Omental fat pad (tissue), 4 donors: ENCODE measurements around the gene G6PC3. TPM values are rescaled to one million over a fixed set of nuclear protein-coding genes. Genes with fewer than 3 reads are reported as not detected.
A peak's percentile ranks its signal among the peaks of the same experiment; 100 is the strongest.

Experiments used
- ATAC-seq: fragments of 150-250 bp; one replicate; pipeline ENCODE4 v1.9.1; 2016; ENCODE audit warnings: mild to moderate bottlenecking, moderate library complexity; ENCODE audit not compliant: low FRiP score
- DNase-seq: peaks from one replicate; pipeline ENCODE4 v3.0.0-alpha.2; 2019; ENCODE audit warnings: low spot score
- CTCF ChIP-seq, 3 donors: fragments of 450-650 bp; IDR thresholded peaks; one replicate each; pipeline ENCODE4 v1.5.1; 2016 to 2017; ENCODE audit warnings: antibody characterized with exemption in 3 of 3, mild to moderate bottlenecking in 3 of 3, moderate library complexity in 2 of 3
- small RNA-seq: library from RNA; depleted of rRNA; stranded (forward); fragments of <200 nt; gene quantifications from one replicate; pipeline ENCODE3, GENCODE V24; 2016
- total RNA-seq, 4 donors: library from RNA; depleted of rRNA; stranded (reverse); fragments of >200 nt; gene quantifications; one replicate each; pipeline ENCODE4 v1.1.0, GENCODE V29; 2016

G6PC3 gene
- total RNA-seq, 4 donors from 2014 or later: 30.1 to 58.3 (median 39.0) TPM

GRCh38 chr17:44120851-44121605 lies 50.5 kb downstream of the G6PC3 start:
- TF ChIP-seq CTCF (IDR thresholded peaks at IDR 0.05): no peak
- ATAC-seq (no peak), DNase-seq (no peak)

- no peak for ATAC-seq
- no peak for TF ChIP-seq CTCF (IDR thresholded peaks at IDR 0.05)
- no peak for DNase-seq
These were observed 51.7 kb downstream of the G6PC3 start for GRCh38 chr17:44121997-44122815.

GRCh38 chr17:44122816-44123355 lies 52.4 kb downstream of the G6PC3 start:
- no peak for ATAC-seq
- TF ChIP-seq CTCF (IDR thresholded peaks at IDR 0.05): no peak
- no peak for DNase-seq

- DNase-seq: peak; percentile 87
- peak; percentile 98 for ATAC-seq
- peak in 1 of 3 donors; percentile 9 for TF ChIP-seq CTCF (IDR thresholded peaks at IDR 0.05)
These were observed 53.0 kb downstream of the G6PC3 start, which contains the start of gene HDAC5 for GRCh38 chr17:44123356-44124117. Gene HDAC5 (minus strand): TSS chr17:44123641. CDS start chr17:44117515, 6,126 bp downstream.

- no peak for TF ChIP-seq CTCF (IDR thresholded peaks at IDR 0.05)
These were observed 53.5 kb downstream of the G6PC3 start for GRCh38 chr17:44124118-44124438.

More at GRCh38 chr17:44124118-44124438, 53.5 kb downstream of the G6PC3 start:
- no peak for ATAC-seq
- no peak for DNase-seq

Small RNA genes within 50 kb of the gene (small RNA-seq; reads per million reads assigned to genes)
- gene RF00012: not detected

Other genes starting within 250 kb of the G6PC3 start
- gene MPP3, start 237.6 kb upstream of the G6PC3 start, total RNA-seq: 10 to 100 TPM; 13.2 to 27.9 (median 24.0) TPM
- 100 to 1,000 TPM in 2 of 4 donors, 10 to 100 TPM in 2; 35.2 to 382 (median 96.5) TPM for gene CD300LG, start 223.6 kb upstream of the G6PC3 start, total RNA-seq
- 1 to 10 TPM; 1.3 to 4.5 (median 3.2) TPM for gene MPP2, start 163.2 kb upstream of the G6PC3 start, total RNA-seq
- not detected for gene PPY, start 128.3 kb upstream of the G6PC3 start, total RNA-seq
- not detected for gene PYY, start 116.8 kb upstream of the G6PC3 start, total RNA-seq
- 1 to 10 TPM in 1 of 4 donors, under 1 TPM in 3; 0.37 to 1.6 (median 0.77) TPM for gene NAGS, start 66.1 kb upstream of the G6PC3 start, total RNA-seq
- 10 to 100 TPM; 17.3 to 37.0 (median 26.8) TPM for gene TMEM101, start 55.8 kb upstream of the G6PC3 start, total RNA-seq
- gene LSM12, start 4.1 kb upstream of the G6PC3 start, total RNA-seq: 10 to 100 TPM; 24.6 to 52.9 (median 47.4) TPM
- gene HDAC5, start 52.9 kb downstream of the G6PC3 start, total RNA-seq: 10 to 100 TPM; 52.5 to 91.9 (median 62.4) TPM
- gene HROB, start 71.2 kb downstream of the G6PC3 start, total RNA-seq: 1 to 10 TPM; 1.0 to 5.2 (median 1.5) TPM
- under 1 TPM in 1 of 4 donors, not detected in 3; 0.19 TPM for gene ASB16, start 100.0 kb downstream of the G6PC3 start, total RNA-seq
- gene TMUB2, start 116.2 kb downstream of the G6PC3 start, total RNA-seq: 10 to 100 TPM; 31.7 to 41.2 (median 35.8) TPM
- 10 to 100 TPM; 37.8 to 55.2 (median 45.0) TPM for gene ATXN7L3, start 129.1 kb downstream of the G6PC3 start, total RNA-seq
- gene UBTF, start 148.9 kb downstream of the G6PC3 start, total RNA-seq: 10 to 100 TPM; 32.9 to 60.2 (median 41.2) TPM
- gene SLC4A1, start 197.4 kb downstream of the G6PC3 start, total RNA-seq: 1 to 10 TPM in 1 of 4 donors, under 1 TPM in 3; 0.16 to 1.2 (median 0.56) TPM
- gene RUNDC3A, start 237.9 kb downstream of the G6PC3 start, total RNA-seq: under 1 TPM in 1 of 4 donors, not detected in 3; 0.84 TPM